ENCODE data around the gene ARHGAP29.

GRCh38 chr1:94245747-94246438 is 8.5 kb upstream of the ARHGAP29 start:
- no peak for TF ChIP-seq CTCF (IDR thresholded peaks at IDR 0.05)
- no peak for TF ChIP-seq POLR2A (IDR thresholded peaks at IDR 0.05)
- no peak for TF ChIP-seq POLR2AphosphoS5 (IDR thresholded peaks at IDR 0.05)
